Duodenal mucosa (tissue), 2 donors: Measurements from ENCODE around the gene COG1.

Source experiments
- H3K27ac ChIP-seq: one replicate; pipeline ENCODE4 v1.7.0; 2013; ENCODE audit warnings: low read depth, low read length
- H3K27me3 ChIP-seq, 2 donors: one replicate each; pipeline ENCODE4 v1.7.0; 2013; ENCODE audit warnings: low read length in 2 of 2, control low read depth in 1 of 2; ENCODE audit not compliant: insufficient read depth in 2 of 2, control insufficient read depth in 1 of 2
- H3K36me3 ChIP-seq, 2 donors: one replicate each; pipeline ENCODE4 v1.7.0; 2013; ENCODE audit warnings: low read length in 2 of 2, control low read depth in 1 of 2; ENCODE audit not compliant: insufficient read depth in 2 of 2, control insufficient read depth in 1 of 2
- H3K4me1 ChIP-seq, 2 donors: one replicate each; pipeline ENCODE4 v1.7.0; 2013; ENCODE audit warnings: low read length in 2 of 2, control low read depth in 1 of 2; ENCODE audit not compliant: insufficient read depth in 2 of 2, control insufficient read depth in 1 of 2
- H3K4me3 ChIP-seq, 2 donors: one replicate each; pipeline ENCODE4 v1.7.0; 2013; ENCODE audit warnings: low read length in 2 of 2, low read depth in 1 of 2
- H3K9ac ChIP-seq, 2 donors: one replicate each; pipeline ENCODE4 v1.7.0; 2013; ENCODE audit warnings: low read length in 2 of 2, low read depth in 1 of 2
- H3K9me3 ChIP-seq, 2 donors: one replicate each; pipeline ENCODE4 v1.7.0; 2013; ENCODE audit warnings: low read length in 2 of 2, control low read depth in 1 of 2; ENCODE audit not compliant: control insufficient read depth in 1 of 2

Gene COG1

DNA sequence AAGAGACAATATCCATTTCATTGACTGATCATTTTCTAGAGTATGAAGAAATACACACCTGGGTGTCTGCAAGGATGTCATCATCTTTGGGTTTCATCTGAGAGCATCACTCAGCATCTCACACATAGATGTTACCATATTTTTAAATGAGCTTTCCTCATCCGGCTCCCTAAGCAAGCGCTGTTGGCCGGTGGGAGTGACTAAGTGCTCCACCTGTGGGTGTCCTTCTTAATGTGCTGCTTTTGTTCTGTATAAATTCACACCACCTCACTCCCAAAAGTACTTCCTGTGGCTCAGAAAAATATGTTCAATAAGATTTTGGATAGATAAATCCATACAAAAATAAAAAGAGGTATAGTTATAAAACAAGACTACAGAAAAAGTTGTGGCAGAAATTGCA is 20.6 kb upstream of the COG1 start:
- Histone ChIP-seq H3K4me1 (peaks cover under 1 to 3% of the 10 kb centered on the region in 2 donors), H3K27ac (no peak overlapping the region), H3K27me3 (peaks cover 2 to 8% of the 10 kb centered on the region in 2 donors), H3K4me3 (no peak overlapping the region), H3K9ac (no peak overlapping the region), H3K9me3 (no peaks in the 10 kb centered on the region), H3K36me3 (no peaks in the 10 kb centered on the region)

GRCh38 chr17:73174126-73174525 is 18.7 kb upstream of the COG1 start:
- Histone ChIP-seq H3K9me3 (no peaks in the 10 kb centered on the region), H3K27ac (no peak overlapping the region), H3K27me3 (no peaks in the 10 kb centered on the region), H3K9ac (no peak overlapping the region), H3K4me1 (no peaks in the 10 kb centered on the region), H3K4me3 (no peak overlapping the region), H3K36me3 (no peaks in the 10 kb centered on the region)

GRCh38 chr17:73175962-73176565 is 16.8 kb upstream of the COG1 start:
- no peaks in the 10 kb centered on the region for H3K4me1 ChIP-seq
- no peak overlapping the region for H3K4me3 ChIP-seq
- no peaks in the 10 kb centered on the region for H3K9me3 ChIP-seq
- H3K9ac ChIP-seq, result no peak overlapping the region
- no peak overlapping the region for H3K27ac ChIP-seq
- H3K36me3 ChIP-seq, result no peaks in the 10 kb centered on the region
- H3K27me3 ChIP-seq, result no peaks in the 10 kb centered on the region

DNA sequence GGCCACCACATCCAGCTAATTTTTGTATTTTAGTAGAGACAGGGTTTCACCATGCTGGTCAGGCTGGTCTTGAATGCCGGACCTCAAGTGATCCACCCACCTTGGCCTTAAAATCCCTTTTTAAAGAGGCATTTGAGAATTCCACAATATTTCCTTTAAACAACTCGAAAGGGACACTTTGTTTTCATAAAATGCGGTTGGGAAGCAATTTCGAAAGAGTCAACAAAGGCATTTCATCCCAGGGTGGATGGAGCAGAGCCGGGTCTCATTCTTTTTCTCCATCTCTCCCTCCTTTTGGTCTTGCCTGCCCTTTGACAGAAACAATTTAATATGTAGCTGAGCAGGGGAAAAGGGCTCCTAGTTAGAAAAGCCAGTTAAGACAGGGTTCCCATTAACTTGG is 13.5 kb upstream of the COG1 start:
- H3K27ac ChIP-seq, result no peak overlapping the region
- H3K9ac ChIP-seq, result no peak overlapping the region
- no peaks in the 10 kb centered on the region for H3K36me3 ChIP-seq
- H3K4me1 ChIP-seq, result peaks cover 10 to 19% of the 10 kb centered on the region in 2 donors
- H3K27me3 ChIP-seq, result no peaks in the 10 kb centered on the region
- H3K9me3 ChIP-seq, result no peaks in the 10 kb centered on the region
- H3K4me3 ChIP-seq, result no peak overlapping the region

DNA sequence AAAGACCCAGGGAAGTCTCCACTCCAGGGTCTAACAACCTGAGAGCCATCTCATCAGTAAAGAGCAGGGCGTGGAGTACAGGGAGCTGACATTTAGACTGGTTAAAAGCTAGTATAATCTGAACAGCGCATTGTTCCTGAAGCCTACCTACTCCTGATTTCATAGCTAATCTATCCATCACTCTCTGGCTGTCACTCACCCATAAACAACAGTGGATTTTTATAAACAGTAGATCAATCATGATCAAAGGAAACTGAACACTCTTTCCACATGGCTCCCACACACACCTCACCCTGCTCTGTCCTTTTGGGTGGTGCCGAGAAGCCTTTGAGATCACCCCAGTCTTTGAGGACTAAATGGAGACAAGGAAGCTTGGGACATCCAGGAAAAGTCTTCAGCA is 13.0 kb upstream of the COG1 start:
- H3K4me3 ChIP-seq, result no peak overlapping the region
- H3K9ac ChIP-seq, result no peak overlapping the region
- H3K27ac ChIP-seq, result no peak overlapping the region
- H3K4me1 ChIP-seq, result peaks cover 10 to 21% of the 10 kb centered on the region in 2 donors
- H3K27me3 ChIP-seq, result no peaks in the 10 kb centered on the region
- no peaks in the 10 kb centered on the region for H3K36me3 ChIP-seq
- no peaks in the 10 kb centered on the region for H3K9me3 ChIP-seq

GRCh38 chr17:73182616-73183310 is 10.1 kb upstream of the COG1 start:
- H3K4me3 ChIP-seq, result no peak overlapping the region
- H3K4me1 ChIP-seq, result peaks cover 10 to 21% of the 10 kb centered on the region in 2 donors
- H3K27ac ChIP-seq, result no peak overlapping the region

DNA sequence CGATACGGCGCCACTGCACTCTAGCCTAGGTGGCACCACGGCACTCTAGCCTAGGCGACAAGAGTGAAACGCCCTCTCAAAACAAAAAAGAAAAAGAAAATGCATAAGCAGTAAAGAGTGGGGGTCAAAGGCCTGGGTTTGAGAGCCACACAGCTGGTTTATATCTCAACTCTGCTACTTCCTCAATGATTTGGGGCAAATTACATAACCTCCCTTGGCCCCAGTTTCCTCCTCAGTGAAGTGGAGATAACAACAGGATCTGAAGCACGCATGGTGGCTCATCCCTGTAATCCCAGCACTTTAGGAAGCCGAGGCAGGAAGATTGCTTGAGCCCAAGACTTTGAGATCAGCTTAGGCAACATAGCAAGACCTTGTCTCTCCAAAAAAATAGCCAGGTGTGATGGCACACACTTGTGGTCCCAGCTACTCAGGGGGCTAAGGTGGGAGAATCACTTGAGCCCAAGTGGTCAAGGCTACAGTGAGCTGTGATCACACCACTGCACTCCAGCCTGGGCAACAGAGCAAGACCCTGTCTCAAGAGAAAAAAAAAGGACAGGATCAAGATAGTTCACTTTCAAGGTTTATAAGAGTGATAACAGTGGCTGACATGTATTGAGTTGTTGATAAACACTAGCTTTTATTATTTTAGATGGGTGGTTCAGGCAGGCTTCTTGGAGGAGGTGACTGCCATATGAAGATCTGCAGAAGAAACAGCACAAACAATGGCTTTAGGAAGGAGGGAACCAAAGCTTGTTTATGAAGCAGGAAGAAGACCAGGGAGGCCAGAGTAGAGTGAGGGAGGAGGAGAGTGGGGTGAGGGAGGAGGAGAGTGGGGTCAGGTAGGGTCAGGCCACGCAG is 8.5 kb upstream of the COG1 start:
- H3K27ac ChIP-seq, result no peak overlapping the region
- no peak overlapping the region for H3K9ac ChIP-seq
- no peaks in the 10 kb centered on the region for H3K27me3 ChIP-seq
- H3K36me3 ChIP-seq, result no peaks in the 10 kb centered on the region
- H3K9me3 ChIP-seq, result no peaks in the 10 kb centered on the region
- H3K4me1 ChIP-seq, result peaks cover 10 to 21% of the 10 kb centered on the region in 2 donors
- peak overlapping the region in 1 of 2 donors; percentile 16 for H3K4me3 ChIP-seq

More at GRCh38 chr17:73182616-73183310, 10.1 kb upstream of the COG1 start:
- no peak overlapping the region for H3K9ac ChIP-seq
- H3K36me3 ChIP-seq, result no peaks in the 10 kb centered on the region
- H3K9me3 ChIP-seq, result no peaks in the 10 kb centered on the region
- no peaks in the 10 kb centered on the region for H3K27me3 ChIP-seq

- no peak overlapping the region for H3K27ac ChIP-seq
- H3K9me3 ChIP-seq, result no peaks in the 10 kb centered on the region
- no peaks in the 10 kb centered on the region for H3K36me3 ChIP-seq
- H3K9ac ChIP-seq, result no peak overlapping the region
- H3K4me1 ChIP-seq, result peaks cover 10 to 24% of the 10 kb centered on the region in 2 donors
- H3K27me3 ChIP-seq, result no peaks in the 10 kb centered on the region
- no peak overlapping the region for H3K4me3 ChIP-seq
Measured at GRCh38 chr17:73186283-73187050, 6.4 kb upstream of the COG1 start.

DNA sequence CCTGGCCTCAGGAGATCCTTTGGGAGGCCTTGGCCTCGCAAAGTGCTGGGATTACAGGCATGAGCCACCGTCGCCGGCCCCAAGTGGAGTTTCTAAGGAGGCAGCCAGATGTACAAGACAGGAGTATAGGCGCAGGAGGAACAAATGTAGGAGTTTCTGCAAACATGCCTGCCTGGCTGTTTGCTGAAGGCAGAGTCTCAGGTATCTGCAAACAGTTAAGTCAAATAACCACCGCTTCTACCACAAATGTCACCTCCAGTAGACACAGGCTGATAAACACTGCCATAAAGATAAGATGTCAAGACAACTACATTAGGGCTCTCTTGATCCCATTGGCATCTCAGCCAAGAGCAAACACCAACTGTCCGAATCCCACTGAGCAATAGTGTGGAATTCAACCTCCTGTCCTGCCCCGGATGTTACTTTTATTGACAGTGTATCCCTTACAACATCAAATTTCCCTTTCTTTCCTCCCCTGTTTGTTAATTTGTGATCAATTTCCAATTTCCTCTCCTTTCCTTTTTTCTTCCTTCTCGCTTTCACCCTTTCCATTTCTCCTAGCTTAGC is 5.6 kb upstream of the COG1 start:
- Histone ChIP-seq H3K27me3 (no peaks in the 10 kb centered on the region), H3K9me3 (no peaks in the 10 kb centered on the region), H3K4me1 (peaks cover 14 to 28% of the 10 kb centered on the region in 2 donors), H3K36me3 (no peaks in the 10 kb centered on the region), H3K9ac (no peak overlapping the region), H3K4me3 (no peak overlapping the region), H3K27ac (no peak overlapping the region)
